Measurements from ENCODE around the gene PRKACA.

Gene PRKACA

DNA sequence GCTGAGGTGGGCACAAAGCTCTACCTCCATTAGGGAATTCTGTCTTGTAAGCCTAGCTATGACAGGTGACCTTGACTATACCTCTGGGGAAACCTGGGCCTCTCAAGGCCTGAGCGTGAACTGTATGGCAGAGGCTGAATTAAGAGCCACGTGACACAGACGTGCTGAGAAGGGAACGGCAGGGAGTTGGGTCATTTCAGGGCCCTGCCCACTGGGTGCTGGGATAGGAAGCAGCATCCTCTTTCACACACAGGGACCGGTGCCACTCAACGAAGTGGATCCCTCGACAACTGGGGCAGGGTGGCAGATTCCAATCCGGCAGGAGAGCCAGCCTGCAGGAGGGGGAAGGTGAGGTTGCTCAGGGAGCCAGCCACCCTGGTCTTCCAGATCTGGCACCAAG is 9.6 kb upstream of the PRKACA start:
- Histone ChIP-seq H3K79me2 (ENCODE audit: control insufficient read depth, insufficient read depth, low read length) (no peaks in the 10 kb centered on the region), H3K56ac (ENCODE audit: low read length) (no peak overlapping the region), H2BK5ac (ENCODE audit: low read length) (no peak overlapping the region), H3K18ac (ENCODE audit: low read length) (no peak overlapping the region), H3K79me1 (ENCODE audit: low read length) (no peaks in the 10 kb centered on the region), H2BK120ac (ENCODE audit: low read depth, low read length) (no peak overlapping the region), H2AK5ac (ENCODE audit: low read length) (no peak overlapping the region), H2BK15ac (replicated peaks; ENCODE audit: low read depth) (no peak overlapping the region), H3K27me3 (ENCODE audit: insufficient read depth, low read length, poor library complexity) (no peaks in the 10 kb centered on the region), H3K4me3 (ENCODE audit: low read length) (no peak overlapping the region), H3K4ac (ENCODE audit: low read depth, low read length) (no peak overlapping the region), H3K27ac (ENCODE audit: low read depth, low read length) (no peak overlapping the region), H3K36me3 (ENCODE audit: control insufficient read depth, insufficient read depth, low read length) (peaks cover 6% of the 10 kb centered on the region), H3K23ac (ENCODE audit: low read length) (no peak overlapping the region), H3K4me2 (ENCODE audit: low read length) (no peak overlapping the region), H3K4me1 (ENCODE audit: control insufficient read depth, low read depth, low read length) (no peaks in the 10 kb centered on the region), H3K9ac (ENCODE audit: low read length) (no peak overlapping the region), H4K8ac (ENCODE audit: low read depth, low read length) (no peak overlapping the region), H4K5ac (ENCODE audit: low read length) (no peak overlapping the region)
- no peak for DNase-seq
- WGBS (ENCODE audit: extremely low coverage, insufficient coverage, low lambda C conversion rate): no CpG with 5 or more reads among the region's 8 CpGs

DNA sequence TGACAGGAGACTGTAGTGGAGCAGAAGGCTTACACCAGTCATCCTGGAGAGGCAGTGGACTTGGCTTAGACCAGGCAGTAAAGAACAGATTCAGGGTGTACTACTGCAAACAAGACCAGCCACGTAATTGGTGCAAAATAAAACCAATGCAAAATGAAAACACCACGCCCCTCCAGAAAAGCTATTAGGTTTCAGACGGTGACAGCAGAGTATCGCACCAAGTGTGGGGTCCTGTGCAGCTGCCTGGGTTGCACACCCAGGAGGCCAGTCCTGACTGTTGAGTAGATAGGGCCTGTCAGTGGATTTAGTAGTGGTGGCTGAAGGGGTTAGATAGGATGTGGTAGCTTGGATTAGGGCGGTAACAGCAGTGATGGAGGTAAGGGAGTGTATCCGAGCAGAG is 5.4 kb upstream of the PRKACA start:
- H3K4ac ChIP-seq (ENCODE audit: low read depth, low read length): no peak overlapping the region
- no peak overlapping the region for H2BK15ac ChIP-seq (replicated peaks; ENCODE audit: low read depth)
- H2AK5ac ChIP-seq (ENCODE audit: low read length): no peak overlapping the region
- no peak overlapping the region for H3K4me2 ChIP-seq (ENCODE audit: low read length)
- no peak overlapping the region for H4K5ac ChIP-seq (ENCODE audit: low read length)
- H2BK5ac ChIP-seq (ENCODE audit: low read length): no peak overlapping the region
- no peak overlapping the region for H3K9ac ChIP-seq (ENCODE audit: low read length)
- H3K18ac ChIP-seq (ENCODE audit: low read length): no peak overlapping the region
- H3K4me3 ChIP-seq (ENCODE audit: low read length): no peak overlapping the region
- peaks cover 7% of the 10 kb centered on the region for H3K36me3 ChIP-seq (ENCODE audit: control insufficient read depth, insufficient read depth, low read length)
- H4K8ac ChIP-seq (ENCODE audit: low read depth, low read length): no peak overlapping the region
- no peak overlapping the region for H3K56ac ChIP-seq (ENCODE audit: low read length)
- H3K27ac ChIP-seq (ENCODE audit: low read depth, low read length): no peak overlapping the region
- no CpG with 5 or more reads among the region's 6 CpGs for WGBS (ENCODE audit: extremely low coverage, insufficient coverage, low lambda C conversion rate)
- H3K4me1 ChIP-seq (ENCODE audit: control insufficient read depth, low read depth, low read length): peaks cover 4% of the 10 kb centered on the region
- H3K79me2 ChIP-seq (ENCODE audit: control insufficient read depth, insufficient read depth, low read length): no peaks in the 10 kb centered on the region
- DNase-seq: no peak
- H2BK120ac ChIP-seq (ENCODE audit: low read depth, low read length): no peak overlapping the region
- no peaks in the 10 kb centered on the region for H3K79me1 ChIP-seq (ENCODE audit: low read length)
- no peaks in the 10 kb centered on the region for H3K27me3 ChIP-seq (ENCODE audit: insufficient read depth, low read length, poor library complexity)
- no peak overlapping the region for H3K23ac ChIP-seq (ENCODE audit: low read length)

DNA sequence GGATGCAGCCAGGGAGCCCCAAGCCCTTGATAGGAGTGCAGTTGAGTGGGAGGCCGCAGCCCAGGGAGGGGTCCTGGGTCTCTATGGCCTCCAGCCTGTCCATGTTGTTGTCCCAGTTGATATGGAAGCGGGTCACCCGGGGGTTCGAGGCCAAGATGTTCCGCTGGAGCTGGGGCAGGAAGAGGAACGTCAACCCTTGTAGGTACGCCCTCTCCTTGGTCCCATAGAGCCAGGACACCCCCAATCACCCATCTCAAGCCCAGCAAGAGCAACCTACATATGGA is 2.9 kb upstream of the PRKACA start:
- Histone ChIP-seq H4K8ac (ENCODE audit: low read depth, low read length) (no peak overlapping the region), H3K79me2 (ENCODE audit: control insufficient read depth, insufficient read depth, low read length) (no peaks in the 10 kb centered on the region), H2AK5ac (ENCODE audit: low read length) (no peak overlapping the region), H4K5ac (ENCODE audit: low read length) (no peak overlapping the region), H3K27me3 (ENCODE audit: insufficient read depth, low read length, poor library complexity) (no peaks in the 10 kb centered on the region), H3K23ac (ENCODE audit: low read length) (no peak overlapping the region), H3K79me1 (ENCODE audit: low read length) (peaks cover 2% of the 10 kb centered on the region), H3K18ac (ENCODE audit: low read length) (no peak overlapping the region), H3K9ac (ENCODE audit: low read length) (no peak overlapping the region), H3K56ac (ENCODE audit: low read length) (no peak overlapping the region), H3K36me3 (ENCODE audit: control insufficient read depth, insufficient read depth, low read length) (peaks cover 4% of the 10 kb centered on the region), H3K27ac (ENCODE audit: low read depth, low read length) (no peak overlapping the region), H3K4me2 (ENCODE audit: low read length) (no peak overlapping the region), H2BK120ac (ENCODE audit: low read depth, low read length) (no peak overlapping the region), H2BK15ac (replicated peaks; ENCODE audit: low read depth) (no peak overlapping the region), H3K4me1 (ENCODE audit: control insufficient read depth, low read depth, low read length) (peaks cover 6% of the 10 kb centered on the region), H3K4ac (ENCODE audit: low read depth, low read length) (no peak overlapping the region), H2BK5ac (ENCODE audit: low read length) (no peak overlapping the region), H3K4me3 (ENCODE audit: low read length) (no peak overlapping the region)
- DNase-seq: no peak
- WGBS (ENCODE audit: extremely low coverage, insufficient coverage, low lambda C conversion rate): no CpG with 5 or more reads among the region's 7 CpGs

DNA sequence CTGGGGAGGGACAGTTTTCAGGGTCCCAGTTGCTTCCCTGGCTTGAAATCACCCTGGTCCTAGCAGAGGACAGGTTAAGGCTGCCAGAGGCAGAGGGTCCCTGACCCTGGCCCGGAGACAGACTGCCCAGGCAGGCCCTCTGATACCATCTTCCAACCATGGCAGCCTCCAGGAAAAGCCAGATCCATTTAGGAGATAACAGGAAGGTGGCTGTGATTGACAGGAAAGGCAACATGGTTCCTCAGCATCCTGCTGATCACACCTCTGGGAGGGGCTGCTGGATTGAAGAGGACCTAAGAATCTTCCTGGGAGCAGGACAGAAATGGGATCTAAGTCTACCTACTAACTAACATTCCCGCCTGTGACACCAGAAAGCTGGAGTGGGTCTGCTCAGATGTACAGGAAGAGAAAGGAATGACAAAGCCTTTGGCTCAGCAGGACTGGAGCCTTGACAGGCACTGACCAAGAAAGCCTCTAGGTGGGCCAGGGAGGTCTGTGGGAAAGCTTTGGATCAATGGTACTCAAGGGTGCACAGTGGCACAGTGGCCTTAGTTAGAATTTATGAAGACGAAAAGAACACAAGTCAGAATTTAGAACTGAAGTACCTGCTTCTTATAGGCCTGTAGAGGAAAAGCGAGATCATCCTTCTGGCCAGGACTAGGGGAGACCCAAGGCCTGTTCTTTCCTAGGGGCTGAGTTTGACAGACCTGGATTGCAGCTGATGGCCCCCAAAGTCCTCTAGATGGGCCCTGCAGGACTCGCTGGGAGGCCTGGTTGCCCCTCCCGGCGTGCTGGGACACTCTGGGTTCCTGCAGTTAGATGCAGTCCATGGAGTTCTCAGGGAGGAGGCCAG is 2.3 kb upstream of the PRKACA start:
- Histone ChIP-seq H3K23ac (ENCODE audit: low read length) (no peak overlapping the region), H3K56ac (ENCODE audit: low read length) (no peak overlapping the region), H2BK5ac (ENCODE audit: low read length) (no peak overlapping the region), H4K5ac (ENCODE audit: low read length) (no peak overlapping the region), H3K18ac (ENCODE audit: low read length) (no peak overlapping the region), H3K4me2 (ENCODE audit: low read length) (no peak overlapping the region), H4K8ac (ENCODE audit: low read depth, low read length) (no peak overlapping the region), H2BK15ac (replicated peaks; ENCODE audit: low read depth) (no peak overlapping the region), H3K27ac (ENCODE audit: low read depth, low read length) (no peak overlapping the region), H2BK120ac (ENCODE audit: low read depth, low read length) (no peak overlapping the region), H3K79me1 (ENCODE audit: low read length) (peaks cover 2% of the 10 kb centered on the region), H3K36me3 (ENCODE audit: control insufficient read depth, insufficient read depth, low read length) (peaks cover 4% of the 10 kb centered on the region), H3K4me1 (ENCODE audit: control insufficient read depth, low read depth, low read length) (peaks cover 6% of the 10 kb centered on the region), H3K9ac (ENCODE audit: low read length) (no peak overlapping the region), H3K79me2 (ENCODE audit: control insufficient read depth, insufficient read depth, low read length) (no peaks in the 10 kb centered on the region), H3K4me3 (ENCODE audit: low read length) (no peak overlapping the region), H3K27me3 (ENCODE audit: insufficient read depth, low read length, poor library complexity) (no peaks in the 10 kb centered on the region), H2AK5ac (ENCODE audit: low read length) (no peak overlapping the region), H3K4ac (ENCODE audit: low read depth, low read length) (no peak overlapping the region)
- whole genome bisulfite sequencing (ENCODE audit: extremely low coverage, insufficient coverage, low lambda C conversion rate): no CpG with 5 or more reads among the region's 7 CpGs
- no peak for DNase-seq

DNA sequence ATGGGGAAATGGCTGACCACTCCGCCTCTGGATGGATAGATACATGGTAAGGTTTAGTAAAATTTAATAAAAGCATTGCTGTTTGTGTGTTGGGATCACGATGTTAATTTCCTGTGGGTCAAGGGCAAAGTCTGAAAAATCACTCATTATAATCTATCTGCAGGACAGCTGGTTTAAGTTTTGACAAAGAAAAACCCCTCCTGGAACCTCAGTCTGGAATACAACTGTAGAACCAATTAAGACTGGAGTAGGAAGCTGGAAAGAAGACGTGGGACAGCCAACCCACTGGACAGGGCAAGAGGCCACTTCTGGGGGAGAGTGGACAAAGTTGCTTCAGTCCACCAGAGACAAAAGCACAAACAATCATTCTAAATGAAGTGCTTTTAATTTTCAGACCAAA is 1.6 kb upstream of the PRKACA start:
- no peak overlapping the region for H2AK5ac ChIP-seq (ENCODE audit: low read length)
- H3K9ac ChIP-seq (ENCODE audit: low read length): no peak overlapping the region
- H3K27ac ChIP-seq (ENCODE audit: low read depth, low read length): no peak overlapping the region
- no peak overlapping the region for H2BK5ac ChIP-seq (ENCODE audit: low read length)
- peaks cover 6% of the 10 kb centered on the region for H3K4me1 ChIP-seq (ENCODE audit: control insufficient read depth, low read depth, low read length)
- H3K23ac ChIP-seq (ENCODE audit: low read length): no peak overlapping the region
- no peak overlapping the region for H4K5ac ChIP-seq (ENCODE audit: low read length)
- no peak overlapping the region for H2BK15ac ChIP-seq (replicated peaks; ENCODE audit: low read depth)
- peaks cover 2% of the 10 kb centered on the region for H3K79me1 ChIP-seq (ENCODE audit: low read length)
- H4K8ac ChIP-seq (ENCODE audit: low read depth, low read length): no peak overlapping the region
- no peak overlapping the region for H3K4me2 ChIP-seq (ENCODE audit: low read length)
- H3K36me3 ChIP-seq (ENCODE audit: control insufficient read depth, insufficient read depth, low read length): peaks cover 1% of the 10 kb centered on the region
- no peak overlapping the region for H3K4me3 ChIP-seq (ENCODE audit: low read length)
- H2BK120ac ChIP-seq (ENCODE audit: low read depth, low read length): no peak overlapping the region
- H3K18ac ChIP-seq (ENCODE audit: low read length): no peak overlapping the region
- no peak overlapping the region for H3K56ac ChIP-seq (ENCODE audit: low read length)
- no peak for DNase-seq
- WGBS (ENCODE audit: extremely low coverage, insufficient coverage, low lambda C conversion rate): no CpG with 5 or more reads among the region's 3 CpGs
- H3K27me3 ChIP-seq (ENCODE audit: insufficient read depth, low read length, poor library complexity): no peaks in the 10 kb centered on the region
- H3K4ac ChIP-seq (ENCODE audit: low read depth, low read length): no peak overlapping the region
- H3K79me2 ChIP-seq (ENCODE audit: control insufficient read depth, insufficient read depth, low read length): no peaks in the 10 kb centered on the region

Measured in mesendoderm (in vitro differentiated cells).